Heart right ventricle (tissue), 16 donors: Measurements from ENCODE around the gene GGT7. TPM values are rescaled to one million over a fixed set of nuclear protein-coding genes. Genes with fewer than 3 reads are reported as not detected.
A peak's percentile ranks its signal among the peaks of the same experiment; 100 is the strongest.
"Not testable (repeated sequence)": the region's sequence is repeated elsewhere in the genome, so short reads cannot be mapped to it uniquely, and the experiment has no call there.

Experiments
- ATAC-seq, 8 donors: fragments of 200-7000 bp; cut with Tn5 transposase; one replicate each; pipeline ENCODE4 v1.9.1; 2020; ENCODE audit warnings: mild to moderate bottlenecking in 8 of 8, moderate library complexity in 8 of 8, moderate number of reproducible peaks in 1 of 8
- DNase-seq, 2 donors: peaks; one replicate each; pipeline ENCODE4 v3.0.0-alpha.2; 2020
- H3K27ac ChIP-seq, 10 donors: fragments of 200-600 bp; sonication (generic) in 2 of 10; one replicate each; pipeline versions ENCODE4 v1.5.0 to v1.8.0; 2020 to 2022; ENCODE audit warnings: mild to moderate bottlenecking in 3 of 10
- H3K27me3 ChIP-seq, 7 donors: fragments of 200-600 bp; one replicate each; pipeline ENCODE4 v1.8.0; 2021 to 2022; ENCODE audit warnings: mild to moderate bottlenecking in 2 of 7
- H3K36me3 ChIP-seq, 9 donors: fragments of 200-600 bp; sonication (generic) in 1 of 9; one replicate each; pipeline versions ENCODE4 v1.5.0 to v1.8.0; 2020 to 2022; ENCODE audit warnings: mild to moderate bottlenecking in 2 of 9
- H3K4me1 ChIP-seq, 9 donors: fragments of 200-600 bp; sonication (generic) in 1 of 9; one replicate each; pipeline versions ENCODE4 v1.5.0 to v1.8.0; 2020 to 2022; ENCODE audit warnings: mild to moderate bottlenecking in 4 of 9
- H3K4me3 ChIP-seq, 10 donors: fragments of 200-600 bp; sonication (generic) in 2 of 10; one replicate each; pipeline versions ENCODE4 v1.5.0 to v1.8.0; 2020 to 2022; ENCODE audit warnings: mild to moderate bottlenecking in 7 of 10, moderate library complexity in 2 of 10
- H3K9me3 ChIP-seq, 11 donors: fragments of 200-600 bp in 10 of 11; sonication (generic) in 2 of 11; one replicate each; pipeline versions ENCODE4 v1.5.0 to v1.8.0; 2013 to 2022; ENCODE audit warnings: mild to moderate bottlenecking in 2 of 11, control low read depth in 1 of 11, moderate library complexity in 1 of 11
- WGBS, 2 donors: extraction: QIAGEN DNeasy Blood & Tissue Kit; methylation state at CpG; one replicate each; pipeline ENCODE4 v1.1.7; 2013; ENCODE audit warnings: inconsistent platforms in 1 of 2; 5-methylcytosine and 5-hydroxymethylcytosine counted together
- intact Hi-C, 10 donors: fragments of 100-400 bp; cut with DNase I; formaldehyde crosslinking; loops; one replicate each; pipeline versions ENCODE4 v1.11.1 to v1.14.2; 2022
- polyA plus RNA-seq, 2 donors: library from polyadenylated mRNA; stranded (reverse); fragments of 200-250 nt; gene quantifications; one replicate each; pipeline ENCODE4 v1.2.3, GENCODE V29; 2013
- total RNA-seq, 10 donors: library from RNA; stranded (reverse); fragmentation: NEBNext Ultra II Directional in 3 of 10; extraction: Animal tissue kit (Norgen Biotek cat#: 25700) in 3 of 10; gene quantifications; one replicate each; pipeline versions ENCODE4 v1.2.1 to v1.2.4, GENCODE V29; 2021 to 2023
- TF ChIP-seq, protein P1 (sequence below), 9 donors: fragments of 200-600 bp; sonication (generic) in 2 of 9; IDR thresholded peaks; one replicate each; pipeline versions ENCODE4 v1.5.0 to v1.8.0; 2021 to 2022; ENCODE audit warnings: antibody characterized with exemption in 9 of 9, mild to moderate bottlenecking in 5 of 9, moderate library complexity in 1 of 9
- donor health status: Arrhythmogenic right ventricular cardiomyopathy.
- donor health status: ischemic (EF 13 %, LVEDD 7.1; RV severe dilation, severe dysfunction).
- donor health status: healthy with polysubstance abuse.
- donor health status: DM: no; HTN: yes; CAD: no.
- donor health status: DM: no; HTN: no; CAD: no.
- donor health status: ischemic (EF 25% LVEDD 6.9; RV normal size, moderate dysfunction).
- donor health status: ischemic (EF 25% LVEDD 5.7; RV mildly dilated, moderate dysfunction).
- donor health status: healthy.
- donor health status: DM: yes; HTN: yes; CAD: no.
- donor health status: Ischemic cardiomyopathy.
- donor health status: ischemic (EF 35%, LVEDD 5.7; RV mildly dilated, moderate dysfunction).
- donor health status: nonischemic (EF 11% LVEDD 7.7; RV severe dilation, severe dysfunction).
- donor health status: DM: yes; HTN: yes; CAD: no.
- donor health status: PGD.
- donor health status: ischemic (EF 29% LVEDD 5.4; RV normal size, mild dysfunction).
- donor health status: nonischemic (EF 23%, LVEDD 6.1; RV moderate dilation, normal function).

Gene GGT7
- total and polyA plus RNA-seq, 12 donors, result 8.0 to 45.4 (median 15.0) TPM

DNA sequence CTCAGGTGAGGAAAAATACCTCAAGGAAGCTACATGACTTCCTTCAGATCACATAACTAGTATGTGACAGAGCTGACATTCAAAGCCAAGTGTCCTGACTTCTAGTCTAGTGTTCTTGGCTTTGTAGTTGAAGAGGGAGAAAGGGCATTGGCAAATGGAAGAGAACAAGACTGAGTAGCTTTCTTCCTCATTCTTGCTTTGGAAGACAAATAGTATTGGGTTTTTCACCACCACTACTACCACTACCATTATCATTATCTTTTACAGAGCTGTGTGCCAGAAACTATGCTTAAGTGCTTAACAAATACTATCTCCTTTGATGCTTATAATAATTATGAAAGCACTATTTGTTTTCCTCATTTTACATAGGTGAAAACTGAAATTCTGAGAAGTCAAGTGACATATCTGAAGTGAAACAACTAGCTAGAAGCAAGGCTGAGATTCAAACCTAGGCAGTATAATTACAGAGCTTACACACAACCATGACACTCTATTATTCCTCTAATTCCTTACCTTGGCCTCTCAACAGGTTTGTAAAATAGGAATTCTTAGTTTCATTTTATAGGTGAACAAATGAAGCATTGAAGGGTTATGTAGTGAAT lies 10.5 kb upstream of the GGT7 start:
- ATAC-seq, result peak in 1 of 8 donors; percentile 45
- Histone ChIP-seq H3K27ac (peak overlapping the region in 1 of 10 donors; percentile 5), H3K36me3 (peaks cover 0 to 45% (median 31%) of the 10 kb centered on the region in 9 donors), H3K27me3 (no peaks in the 10 kb centered on the region), H3K9me3 (no peaks in the 10 kb centered on the region), H3K4me1 (peaks cover 0 to 18% (median 7%) of the 10 kb centered on the region in 9 donors), H3K4me3 (no peak overlapping the region)
- TF ChIP-seq, protein P1, sequence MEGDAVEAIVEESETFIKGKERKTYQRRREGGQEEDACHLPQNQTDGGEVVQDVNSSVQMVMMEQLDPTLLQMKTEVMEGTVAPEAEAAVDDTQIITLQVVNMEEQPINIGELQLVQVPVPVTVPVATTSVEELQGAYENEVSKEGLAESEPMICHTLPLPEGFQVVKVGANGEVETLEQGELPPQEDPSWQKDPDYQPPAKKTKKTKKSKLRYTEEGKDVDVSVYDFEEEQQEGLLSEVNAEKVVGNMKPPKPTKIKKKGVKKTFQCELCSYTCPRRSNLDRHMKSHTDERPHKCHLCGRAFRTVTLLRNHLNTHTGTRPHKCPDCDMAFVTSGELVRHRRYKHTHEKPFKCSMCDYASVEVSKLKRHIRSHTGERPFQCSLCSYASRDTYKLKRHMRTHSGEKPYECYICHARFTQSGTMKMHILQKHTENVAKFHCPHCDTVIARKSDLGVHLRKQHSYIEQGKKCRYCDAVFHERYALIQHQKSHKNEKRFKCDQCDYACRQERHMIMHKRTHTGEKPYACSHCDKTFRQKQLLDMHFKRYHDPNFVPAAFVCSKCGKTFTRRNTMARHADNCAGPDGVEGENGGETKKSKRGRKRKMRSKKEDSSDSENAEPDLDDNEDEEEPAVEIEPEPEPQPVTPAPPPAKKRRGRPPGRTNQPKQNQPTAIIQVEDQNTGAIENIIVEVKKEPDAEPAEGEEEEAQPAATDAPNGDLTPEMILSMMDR (IDR thresholded peaks at IDR 0.05), result no peak
- no peak for DNase-seq
- intact Hi-C loops, result no loop called here

DNA sequence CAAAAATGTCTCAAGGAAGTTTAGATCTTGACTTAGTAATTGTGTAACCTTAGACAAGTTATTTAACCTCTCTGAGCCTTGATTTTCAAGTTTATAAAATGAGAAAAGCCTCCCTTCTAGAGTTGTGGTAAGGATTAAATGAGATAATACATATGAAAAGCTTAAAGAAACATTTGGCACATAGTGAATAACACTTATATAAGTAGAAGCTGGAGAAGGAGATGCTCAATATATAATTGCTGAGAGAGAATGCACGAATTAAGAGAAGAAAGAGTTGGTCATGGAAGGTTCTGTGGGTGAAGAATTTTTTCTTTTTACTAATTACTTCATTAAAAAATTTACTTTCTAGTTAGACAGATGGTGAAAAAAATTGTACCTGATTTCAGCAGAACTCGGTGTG lies 9.0 kb upstream of the GGT7 start:
- DNase-seq, result no peak
- H3K36me3 ChIP-seq, result peaks cover 0 to 45% (median 31%) of the 10 kb centered on the region in 9 donors
- ATAC-seq, result no peak
- no peaks in the 10 kb centered on the region for H3K27me3 ChIP-seq
- no peaks in the 10 kb centered on the region for H3K9me3 ChIP-seq
- TF ChIP-seq, protein P1 (IDR thresholded peaks at IDR 0.05), result no peak
- 45 to 62% methylated on average over 2 of the region's 2 CpGs for WGBS, 2 donors
- no peak overlapping the region for H3K4me3 ChIP-seq
- peaks cover 0 to 22% (median 12%) of the 10 kb centered on the region in 9 donors for H3K4me1 ChIP-seq
- intact Hi-C loops, result no loop called here
- H3K27ac ChIP-seq, result no peak overlapping the region

DNA sequence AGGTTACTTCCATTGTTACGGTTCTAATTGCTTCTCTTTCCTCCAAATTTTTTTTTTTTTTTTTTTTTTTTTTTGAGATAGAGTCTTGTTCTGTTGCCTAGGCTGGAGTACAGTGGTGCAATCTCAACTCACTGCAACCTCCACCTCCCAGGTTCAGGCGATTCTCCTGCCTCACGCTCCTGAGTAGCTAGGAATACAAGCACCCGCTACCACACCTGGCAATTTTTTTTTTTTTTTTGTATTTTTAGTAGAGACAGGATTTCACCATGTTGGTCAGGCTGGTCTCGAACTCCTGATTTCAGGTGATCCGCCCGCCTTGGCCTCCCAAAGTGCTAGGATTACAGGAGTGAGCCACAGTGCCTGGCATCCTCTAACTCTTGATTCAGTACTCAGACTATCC lies 8.3 kb upstream of the GGT7 start:
- H3K27ac ChIP-seq, intact Hi-C loops: not testable (repeated sequence)
- WGBS, 2 donors, result 80 to 88% methylated on average over 7 of the region's 7 CpGs

DNA sequence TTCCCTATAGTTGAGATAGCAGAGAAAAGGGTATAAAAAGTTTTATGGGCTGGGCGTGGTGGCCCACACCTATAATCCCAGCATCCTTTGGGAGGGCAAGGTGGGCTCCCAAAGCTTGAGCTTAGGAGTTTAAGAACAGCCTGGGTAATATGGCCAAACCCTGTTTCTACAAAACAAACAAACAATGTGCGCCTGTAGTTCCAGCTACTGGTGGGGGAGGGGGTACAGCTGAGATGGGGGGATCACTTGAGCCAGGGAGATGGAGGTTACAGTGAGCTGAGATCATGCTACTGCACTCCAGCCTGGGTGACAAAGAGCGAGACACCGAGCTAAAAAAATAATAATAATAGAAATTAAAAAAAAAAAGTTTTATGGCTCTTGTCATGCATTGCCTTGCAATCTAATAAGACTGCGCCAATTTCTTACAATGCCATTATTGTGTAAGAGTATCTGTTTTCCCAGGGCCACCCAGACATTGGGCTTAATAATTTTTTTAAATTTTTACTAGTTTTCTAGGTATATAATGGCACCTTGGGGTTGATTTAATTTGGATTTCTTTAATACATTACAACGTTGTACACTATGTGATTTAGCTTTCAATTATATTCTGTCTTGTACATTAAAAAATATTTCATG lies 7.7 kb upstream of the GGT7 start:
- 83 to 86% methylated on average over 6 of the region's 6 CpGs for WGBS, 2 donors
- peak overlapping the region in 1 of 10 donors; percentile 1 for H3K27ac ChIP-seq
- intact Hi-C loops, result no loop called here

More for the DNA sequence above, 8.3 kb upstream of the GGT7 start:
- H3K27me3 ChIP-seq, H3K9me3 ChIP-seq, H3K4me3 ChIP-seq, DNase-seq, ATAC-seq: not testable (repeated sequence)
- Histone ChIP-seq H3K36me3 (peaks cover 0 to 40% (median 31%) of the 10 kb centered on the region in 9 donors), H3K4me1 (peaks cover 0 to 18% (median 12%) of the 10 kb centered on the region in 9 donors)

More for the DNA sequence above, 7.7 kb upstream of the GGT7 start:
- TF ChIP-seq, protein P1 (IDR thresholded peaks at IDR 0.05), result no peak
- DNase-seq (no peak), ATAC-seq (no peak)
- H3K27me3 ChIP-seq, result no peaks in the 10 kb centered on the region
- H3K36me3 ChIP-seq, result peaks cover 0 to 34% (median 27%) of the 10 kb centered on the region in 9 donors
- peaks cover 0 to 24% (median 17%) of the 10 kb centered on the region in 9 donors for H3K4me1 ChIP-seq
- H3K9me3 ChIP-seq, result no peaks in the 10 kb centered on the region
- H3K4me3 ChIP-seq, result no peak overlapping the region
